Glutamatergic neuron (in vitro differentiated cells): ENCODE results near the gene DCST1. TPM values are rescaled to one million over a fixed set of nuclear protein-coding genes. Genes with fewer than 3 reads are reported as not detected.

ENCODE experiments used
- DNase-seq: peaks from one replicate; pipeline ENCODE4 v3.0.0; 2022
- H3K27ac Mint-ChIP-seq: one replicate; pipeline ENCODE4 v1.8.0; 2020; ENCODE audit warnings: mild to moderate bottlenecking, mixed read lengths, inconsistent platforms; ENCODE audit not compliant: unreplicated experiment
- H3K27me3 Mint-ChIP-seq: one replicate; pipeline ENCODE4 v1.8.0; 2020; ENCODE audit warnings: mild to moderate bottlenecking, moderate library complexity, mixed read lengths, inconsistent platforms; ENCODE audit not compliant: unreplicated experiment
- H3K36me3 Mint-ChIP-seq: one replicate; pipeline ENCODE4 v1.8.0; 2020; ENCODE audit warnings: mild to moderate bottlenecking, mixed read lengths, inconsistent platforms; ENCODE audit not compliant: unreplicated experiment
- H3K4me1 Mint-ChIP-seq: one replicate; pipeline ENCODE4 v1.8.0; 2020; ENCODE audit warnings: mild to moderate bottlenecking, low read depth, mixed read lengths, inconsistent platforms; ENCODE audit not compliant: unreplicated experiment
- H3K4me3 Mint-ChIP-seq: one replicate; pipeline ENCODE4 v1.8.0; 2020; ENCODE audit warnings: mild to moderate bottlenecking, mixed read lengths, inconsistent platforms; ENCODE audit not compliant: unreplicated experiment
- H3K9me3 Mint-ChIP-seq: one replicate; pipeline ENCODE4 v1.8.0; 2020; ENCODE audit warnings: mild to moderate bottlenecking, moderate library complexity, mixed read lengths, inconsistent platforms; ENCODE audit not compliant: unreplicated experiment
- CTCF ChIP-seq: fragments of 200-600 bp; sonication (generic); IDR thresholded peaks from one replicate; pipeline ENCODE4 v1.5.0; 2021; ENCODE audit not compliant: partially characterized antibody, unreplicated experiment
- total RNA-seq: library from RNA; stranded (reverse); fragmentation: NEBNext Ultra II Directional; extraction: Animal tissue kit (Norgen Biotek cat#: 25700); gene quantifications from one replicate; pipeline ENCODE4 v1.2.1, GENCODE V29; 2021; ENCODE audit not compliant: unreplicated experiment

The DCST1 gene
- total RNA-seq, 1 donor from 2014 or later = not detected

GRCh38 chr1:155012776-155013602, 20.6 kb upstream of the DCST1 start:
- H3K27ac Mint-ChIP-seq = no peak overlapping the region

GRCh38 chr1:155013632-155014031, 20.0 kb upstream of the DCST1 start:
- no peaks in the 10 kb centered on the region for H3K27me3 Mint-ChIP-seq
- H3K27ac Mint-ChIP-seq = no peak overlapping the region
- no peak for DNase-seq
- H3K9me3 Mint-ChIP-seq = peaks cover 3% of the 10 kb centered on the region
- H3K4me1 Mint-ChIP-seq = peaks cover 3% of the 10 kb centered on the region
- no peak for TF ChIP-seq CTCF
- H3K4me3 Mint-ChIP-seq = no peak overlapping the region
- no peaks in the 10 kb centered on the region for H3K36me3 Mint-ChIP-seq

More at GRCh38 chr1:155012776-155013602, 20.6 kb upstream of the DCST1 start:
- H3K4me1 Mint-ChIP-seq = peaks cover 1% of the 10 kb centered on the region
- TF ChIP-seq CTCF = no peak
- H3K36me3 Mint-ChIP-seq = no peaks in the 10 kb centered on the region
- peak overlapping the region; percentile 15 for H3K4me3 Mint-ChIP-seq
- DNase-seq = no peak
- H3K9me3 Mint-ChIP-seq = peaks cover 2% of the 10 kb centered on the region
- no peaks in the 10 kb centered on the region for H3K27me3 Mint-ChIP-seq

- Mint-ChIP-seq H3K9me3 (peaks cover 9% of the 10 kb centered on the region), H3K27me3 (peaks cover 6% of the 10 kb centered on the region), H3K4me3 (no peak overlapping the region), H3K4me1 (peaks cover 16% of the 10 kb centered on the region), H3K36me3 (no peaks in the 10 kb centered on the region), H3K27ac (no peak overlapping the region)
- DNase-seq = no peak
- no peak for TF ChIP-seq CTCF
These were observed 18.7 kb upstream of the DCST1 start for GRCh38 chr1:155014709-155015508.

GRCh38 chr1:155015527-155016230, 17.9 kb upstream of the DCST1 start:
- no peak for TF ChIP-seq CTCF
- no peak overlapping the region for H3K27ac Mint-ChIP-seq
- H3K4me1 Mint-ChIP-seq = peaks cover 20% of the 10 kb centered on the region
- no peak for DNase-seq
- H3K27me3 Mint-ChIP-seq = peaks cover 6% of the 10 kb centered on the region
- H3K4me3 Mint-ChIP-seq = peak overlapping the region; percentile 42
- H3K9me3 Mint-ChIP-seq = peaks cover 12% of the 10 kb centered on the region
- no peaks in the 10 kb centered on the region for H3K36me3 Mint-ChIP-seq
